Lower leg skin (tissue), 3 donors: Measurements from ENCODE around the gene FSD1.

ENCODE experiments used
- POLR2A ChIP-seq, 2 donors: fragments of 450-650 bp; IDR thresholded peaks; one replicate each; pipeline ENCODE4 v1.6.1; 2016 to 2017; ENCODE audit warnings: antibody characterized with exemption in 2 of 2, mild to moderate bottlenecking in 1 of 2, moderate library complexity in 1 of 2
- TF ChIP-seq, protein P1 (sequence below), 3 donors: fragments of 450-650 bp; IDR thresholded peaks; one replicate each; pipeline ENCODE4 v1.5.1; 2016; ENCODE audit warnings: antibody characterized with exemption in 3 of 3, mild to moderate bottlenecking in 3 of 3, moderate library complexity in 2 of 3

DNA sequence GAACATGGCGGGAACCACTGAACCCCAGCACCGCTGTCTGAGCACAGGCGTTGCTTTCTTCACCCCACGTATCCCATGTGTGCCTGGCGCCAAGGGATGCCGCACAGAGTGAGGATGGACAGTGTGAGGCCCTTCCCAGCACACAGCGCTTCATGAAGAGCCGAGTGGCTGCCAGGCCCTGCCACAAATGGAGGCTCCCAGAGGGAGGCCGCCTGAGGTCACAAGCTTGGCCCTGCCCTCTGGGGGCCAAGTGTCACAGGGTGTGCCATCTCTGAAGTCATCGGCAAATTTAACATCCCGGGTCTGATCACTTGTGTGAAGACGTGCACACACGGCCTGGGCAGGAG is 63.4 kb downstream of the FSD1 start:
- TF ChIP-seq, protein P1, sequence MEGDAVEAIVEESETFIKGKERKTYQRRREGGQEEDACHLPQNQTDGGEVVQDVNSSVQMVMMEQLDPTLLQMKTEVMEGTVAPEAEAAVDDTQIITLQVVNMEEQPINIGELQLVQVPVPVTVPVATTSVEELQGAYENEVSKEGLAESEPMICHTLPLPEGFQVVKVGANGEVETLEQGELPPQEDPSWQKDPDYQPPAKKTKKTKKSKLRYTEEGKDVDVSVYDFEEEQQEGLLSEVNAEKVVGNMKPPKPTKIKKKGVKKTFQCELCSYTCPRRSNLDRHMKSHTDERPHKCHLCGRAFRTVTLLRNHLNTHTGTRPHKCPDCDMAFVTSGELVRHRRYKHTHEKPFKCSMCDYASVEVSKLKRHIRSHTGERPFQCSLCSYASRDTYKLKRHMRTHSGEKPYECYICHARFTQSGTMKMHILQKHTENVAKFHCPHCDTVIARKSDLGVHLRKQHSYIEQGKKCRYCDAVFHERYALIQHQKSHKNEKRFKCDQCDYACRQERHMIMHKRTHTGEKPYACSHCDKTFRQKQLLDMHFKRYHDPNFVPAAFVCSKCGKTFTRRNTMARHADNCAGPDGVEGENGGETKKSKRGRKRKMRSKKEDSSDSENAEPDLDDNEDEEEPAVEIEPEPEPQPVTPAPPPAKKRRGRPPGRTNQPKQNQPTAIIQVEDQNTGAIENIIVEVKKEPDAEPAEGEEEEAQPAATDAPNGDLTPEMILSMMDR (IDR thresholded peaks at IDR 0.05) = no peak
- TF ChIP-seq POLR2A (IDR thresholded peaks at IDR 0.05) = no peak
